Subcutaneous abdominal adipose tissue (tissue), 5 donors: Measurements from ENCODE around the gene LARGE1.

Experiments used
- H3K27ac ChIP-seq: one replicate; pipeline ENCODE4 v1.7.0; 2013; ENCODE audit warnings: low read depth, mild to moderate bottlenecking, inconsistent platforms, low read length, moderate library complexity
- H3K27me3 ChIP-seq, 5 donors: one replicate each; pipeline ENCODE4 v1.7.0; 2013; ENCODE audit warnings: low read length in 5 of 5, inconsistent platforms in 1 of 5; ENCODE audit not compliant: control insufficient read depth in 5 of 5, insufficient read depth in 4 of 5
- H3K36me3 ChIP-seq, 5 donors: one replicate each; pipeline ENCODE4 v1.7.0; 2013; ENCODE audit warnings: low read length in 5 of 5; ENCODE audit not compliant: control insufficient read depth in 5 of 5, insufficient read depth in 5 of 5
- H3K4me1 ChIP-seq, 5 donors: one replicate each; pipeline ENCODE4 v1.7.0; 2013; ENCODE audit warnings: low read length in 5 of 5, mild to moderate bottlenecking in 3 of 5, moderate library complexity in 1 of 5; ENCODE audit not compliant: control insufficient read depth in 5 of 5, insufficient read depth in 5 of 5
- H3K4me3 ChIP-seq, 5 donors: one replicate each; pipeline ENCODE4 v1.7.0; 2013; ENCODE audit warnings: low read length in 5 of 5, low read depth in 1 of 5
- H3K9ac ChIP-seq, 5 donors: one replicate each; pipeline ENCODE4 v1.7.0; 2013; ENCODE audit warnings: low read length in 5 of 5, mild to moderate bottlenecking in 4 of 5, moderate library complexity in 3 of 5
- H3K9me3 ChIP-seq, 5 donors: one replicate each; pipeline ENCODE4 v1.7.0; 2013; ENCODE audit warnings: low read length in 5 of 5; ENCODE audit not compliant: control insufficient read depth in 5 of 5
- donor health status: healthy.
- donor health status: healthy.
- donor health status: healthy.
- donor health status: healthy.
- donor health status: healthy.

LARGE1 gene

DNA sequence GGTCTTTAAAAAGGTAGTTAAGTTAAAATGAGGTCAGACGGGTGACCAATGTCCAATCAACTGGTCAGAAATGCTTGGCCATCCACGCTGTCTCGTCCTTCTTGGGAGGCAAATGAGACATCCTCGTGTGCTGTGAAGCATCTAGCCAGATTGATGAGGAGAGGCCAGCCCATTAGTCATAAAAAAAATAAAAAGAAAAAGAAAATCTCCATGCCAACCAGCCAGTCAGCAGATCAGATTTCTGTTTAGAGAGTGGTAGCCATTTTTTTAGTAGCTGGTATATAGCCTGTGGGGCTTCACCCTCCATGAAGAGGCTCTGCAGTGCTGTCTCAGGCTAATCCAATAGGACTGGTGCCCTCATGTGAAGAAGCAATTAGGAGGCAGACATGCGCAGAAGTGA, 519.0 kb downstream of the LARGE1 start:
- H3K4me3 ChIP-seq, result no peak overlapping the region
- no peaks in the 10 kb centered on the region for H3K27me3 ChIP-seq
- no peak overlapping the region for H3K27ac ChIP-seq

DNA sequence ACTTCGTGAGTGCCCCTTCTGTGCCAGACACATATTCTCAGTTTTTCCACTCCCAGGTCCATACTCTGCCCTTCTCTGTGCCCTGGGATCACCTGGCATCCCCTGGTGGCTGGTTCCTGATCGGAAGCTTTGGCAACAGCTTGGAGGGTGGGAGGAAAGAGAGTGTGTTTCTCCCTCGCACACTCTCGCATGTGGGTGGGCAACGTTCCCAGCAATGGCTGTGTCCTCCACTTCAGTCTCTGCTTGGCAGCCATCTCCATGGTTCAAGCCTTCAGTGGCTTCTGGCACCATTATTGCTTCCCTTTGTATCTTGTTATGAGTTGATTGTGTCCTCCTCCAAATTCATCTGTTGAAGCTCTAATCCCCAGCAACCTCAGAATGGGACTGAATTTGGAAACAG, 519.4 kb downstream of the LARGE1 start:
- no peak overlapping the region for H3K9ac ChIP-seq

More for the DNA sequence above, 519.0 kb downstream of the LARGE1 start:
- Histone ChIP-seq H3K36me3 (peaks cover 0 to 7% (median 0%) of the 10 kb centered on the region in 5 donors), H3K9ac (no peak overlapping the region), H3K9me3 (no peaks in the 10 kb centered on the region), H3K4me1 (no peaks in the 10 kb centered on the region)

DNA sequence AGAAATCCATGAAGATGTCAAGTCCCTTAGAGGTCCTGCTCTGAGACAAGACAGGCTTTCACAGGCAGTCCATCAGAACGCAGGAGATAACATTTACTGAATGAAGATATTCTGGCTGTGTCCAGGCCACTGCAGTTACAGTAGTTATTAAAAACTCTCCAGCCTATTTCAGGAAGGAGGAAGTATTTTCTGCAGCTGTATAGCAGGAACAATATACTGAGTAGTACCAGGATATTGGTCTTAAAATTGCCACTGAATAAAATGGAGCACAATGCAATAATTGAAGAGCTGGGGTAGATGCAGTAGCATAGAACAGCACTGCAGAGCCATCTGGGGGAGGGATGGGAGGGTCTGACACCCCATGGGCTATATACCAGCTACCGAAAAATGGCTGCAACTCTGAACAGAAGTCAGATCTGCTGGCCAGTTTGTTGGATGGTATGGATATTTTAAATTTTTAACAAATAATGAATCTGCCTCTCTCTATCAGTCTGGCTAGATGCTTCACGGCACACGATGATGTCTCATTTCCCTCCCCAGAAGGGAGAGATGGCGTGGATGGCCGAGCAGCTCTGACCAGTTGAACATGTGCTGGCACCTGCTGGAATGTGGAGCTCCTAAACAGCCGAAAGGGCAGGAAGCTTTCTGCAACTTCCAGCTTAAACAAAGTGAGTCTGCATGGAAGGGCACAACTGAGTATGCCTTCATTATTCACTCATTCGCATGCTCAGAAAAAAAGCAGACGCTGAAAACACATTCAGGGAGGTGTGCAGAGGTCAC, 520.0 kb downstream of the LARGE1 start:
- H3K9ac ChIP-seq, result no peak overlapping the region
- H3K36me3 ChIP-seq, result peaks cover 0 to 7% (median 0%) of the 10 kb centered on the region in 5 donors
- no peaks in the 10 kb centered on the region for H3K9me3 ChIP-seq
- no peak overlapping the region for H3K27ac ChIP-seq
- H3K4me1 ChIP-seq, result no peaks in the 10 kb centered on the region
- H3K27me3 ChIP-seq, result no peaks in the 10 kb centered on the region
- no peak overlapping the region for H3K4me3 ChIP-seq

More for the DNA sequence above, 519.4 kb downstream of the LARGE1 start:
- no peaks in the 10 kb centered on the region for H3K27me3 ChIP-seq
- H3K4me3 ChIP-seq, result no peak overlapping the region
- no peak overlapping the region for H3K27ac ChIP-seq
- peaks cover 0 to 7% (median 0%) of the 10 kb centered on the region in 5 donors for H3K36me3 ChIP-seq
- H3K9me3 ChIP-seq, result no peaks in the 10 kb centered on the region
- no peaks in the 10 kb centered on the region for H3K4me1 ChIP-seq

DNA sequence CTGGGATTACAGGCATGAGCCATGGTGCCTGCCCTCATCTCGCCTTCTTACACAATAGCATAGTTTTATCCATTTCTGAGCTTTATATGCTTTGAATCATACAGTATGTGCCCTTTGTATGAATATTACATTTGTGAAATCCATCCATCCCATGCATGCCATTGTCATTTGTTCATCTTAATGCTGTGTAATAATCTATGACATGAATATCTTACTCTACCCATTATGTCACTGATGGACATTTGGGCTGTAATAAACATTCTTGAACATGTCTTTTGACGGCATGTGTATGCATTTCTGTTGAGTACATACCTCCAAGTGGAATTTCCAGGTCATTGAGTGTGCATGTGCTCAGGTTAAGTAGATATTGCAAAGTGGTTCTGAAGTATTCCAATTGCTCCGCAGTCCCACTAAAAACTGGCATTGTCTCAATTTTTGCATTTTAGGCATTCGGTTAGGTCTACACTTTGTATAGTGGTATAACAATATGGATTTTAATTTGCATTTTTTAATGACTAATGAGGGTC, 522.8 kb downstream of the LARGE1 start:
- H3K27me3 ChIP-seq, result no peaks in the 10 kb centered on the region
- peaks cover 0 to 7% (median 0%) of the 10 kb centered on the region in 5 donors for H3K36me3 ChIP-seq
- H3K4me1 ChIP-seq, result no peaks in the 10 kb centered on the region
- H3K4me3 ChIP-seq, result no peak overlapping the region
- no peak overlapping the region for H3K9ac ChIP-seq
- H3K9me3 ChIP-seq, result no peaks in the 10 kb centered on the region
- H3K27ac ChIP-seq, result no peak overlapping the region

DNA sequence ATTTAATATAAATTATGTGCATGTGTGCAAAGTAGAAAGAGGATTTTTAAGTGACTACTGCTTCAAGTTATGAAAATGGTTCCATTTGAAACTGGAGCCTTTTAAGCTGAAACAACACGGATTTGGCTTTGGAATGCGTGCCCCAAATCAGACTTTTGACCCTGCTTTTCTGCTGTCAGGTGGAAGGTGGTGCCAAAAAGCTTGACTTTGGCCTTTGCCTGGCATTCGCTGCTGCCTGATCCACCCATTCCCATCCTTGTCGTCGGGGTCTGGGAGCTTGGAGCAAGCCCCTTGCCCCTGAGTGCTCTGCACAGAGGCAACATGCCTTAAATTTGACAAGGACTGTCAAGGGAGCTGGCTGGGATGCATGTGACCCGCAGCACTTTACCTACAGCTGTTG, 526.8 kb downstream of the LARGE1 start:
- peaks cover 0 to 2% (median 0%) of the 10 kb centered on the region in 5 donors for H3K4me1 ChIP-seq
- H3K9ac ChIP-seq, result no peak overlapping the region
- no peaks in the 10 kb centered on the region for H3K36me3 ChIP-seq

DNA sequence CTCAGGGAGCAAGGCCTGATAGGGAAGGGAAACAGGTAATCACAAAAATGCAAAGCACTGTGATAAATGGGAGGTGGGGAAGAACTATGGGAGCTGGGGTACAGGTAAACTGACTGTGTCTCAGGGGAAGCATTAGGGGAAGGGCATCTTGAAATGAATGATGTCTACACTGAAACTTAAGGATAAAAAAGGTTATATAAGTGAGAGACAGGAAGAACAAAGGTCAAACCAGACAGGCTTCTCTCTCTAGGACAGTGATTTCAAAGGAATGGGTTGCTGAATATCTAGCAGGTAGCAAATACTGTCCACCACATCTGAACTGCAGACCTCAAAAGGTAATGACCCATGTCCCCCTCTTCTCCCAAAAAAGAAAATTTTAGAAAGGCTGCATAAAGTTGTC, 529.0 kb downstream of the LARGE1 start:
- Histone ChIP-seq H3K36me3 (no peaks in the 10 kb centered on the region), H3K9me3 (no peaks in the 10 kb centered on the region), H3K4me3 (no peak overlapping the region), H3K27me3 (no peaks in the 10 kb centered on the region), H3K27ac (no peak overlapping the region), H3K4me1 (peaks cover 0 to 4% (median 0%) of the 10 kb centered on the region in 5 donors), H3K9ac (no peak overlapping the region)

More for the DNA sequence above, 526.8 kb downstream of the LARGE1 start:
- Histone ChIP-seq H3K27me3 (no peaks in the 10 kb centered on the region), H3K9me3 (no peaks in the 10 kb centered on the region), H3K27ac (no peak overlapping the region), H3K4me3 (no peak overlapping the region)

DNA sequence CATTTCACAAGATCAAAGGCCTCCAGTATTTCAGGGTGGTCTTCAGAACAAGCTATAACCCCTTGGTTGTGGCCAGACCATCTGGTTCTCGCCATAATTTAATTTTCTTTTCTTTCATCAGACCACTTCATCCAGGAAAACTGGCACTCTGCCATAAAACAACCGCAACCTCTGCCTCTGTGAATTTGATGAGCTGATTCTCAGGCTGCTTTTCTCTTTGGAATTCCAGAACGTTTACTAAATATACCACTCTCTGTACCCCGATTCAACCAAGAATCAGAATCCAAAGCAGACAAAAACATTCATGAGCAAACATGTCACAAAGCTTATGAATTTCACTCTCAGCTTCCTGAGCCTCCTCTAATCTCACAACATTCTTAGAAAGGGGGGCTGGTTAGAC, 530.3 kb downstream of the LARGE1 start:
- Histone ChIP-seq H3K27me3 (no peaks in the 10 kb centered on the region), H3K9ac (no peak overlapping the region), H3K27ac (no peak overlapping the region), H3K4me1 (peaks cover 0 to 4% (median 0%) of the 10 kb centered on the region in 5 donors), H3K4me3 (no peak overlapping the region), H3K36me3 (no peaks in the 10 kb centered on the region), H3K9me3 (no peaks in the 10 kb centered on the region)

DNA sequence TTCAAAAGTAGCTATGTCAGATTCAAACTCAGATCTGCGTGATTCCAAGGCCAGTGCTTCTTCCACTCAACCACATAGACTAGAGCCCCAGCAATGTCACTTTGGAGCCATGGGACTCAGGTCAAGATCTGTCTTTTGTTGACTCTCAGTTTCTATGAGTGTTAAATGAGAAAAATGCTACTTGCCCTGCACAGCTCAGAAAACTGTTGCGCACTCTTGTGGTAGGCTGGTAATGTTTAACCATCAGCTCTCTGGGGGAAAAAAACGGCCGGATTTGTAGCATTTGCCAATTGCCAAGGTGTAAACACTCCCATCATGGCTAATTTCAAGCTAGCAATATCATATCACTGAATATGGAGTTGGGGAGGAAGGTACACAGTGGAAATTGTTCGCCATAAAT, 534.0 kb downstream of the LARGE1 start:
- H3K36me3 ChIP-seq, result peaks cover 0 to 15% (median 13%) of the 10 kb centered on the region in 5 donors
- H3K27ac ChIP-seq, result no peak overlapping the region
- no peak overlapping the region for H3K9ac ChIP-seq
- no peak overlapping the region for H3K4me3 ChIP-seq
- no peaks in the 10 kb centered on the region for H3K9me3 ChIP-seq
- H3K4me1 ChIP-seq, result peaks cover 0 to 4% (median 0%) of the 10 kb centered on the region in 5 donors
- H3K27me3 ChIP-seq, result no peaks in the 10 kb centered on the region

DNA sequence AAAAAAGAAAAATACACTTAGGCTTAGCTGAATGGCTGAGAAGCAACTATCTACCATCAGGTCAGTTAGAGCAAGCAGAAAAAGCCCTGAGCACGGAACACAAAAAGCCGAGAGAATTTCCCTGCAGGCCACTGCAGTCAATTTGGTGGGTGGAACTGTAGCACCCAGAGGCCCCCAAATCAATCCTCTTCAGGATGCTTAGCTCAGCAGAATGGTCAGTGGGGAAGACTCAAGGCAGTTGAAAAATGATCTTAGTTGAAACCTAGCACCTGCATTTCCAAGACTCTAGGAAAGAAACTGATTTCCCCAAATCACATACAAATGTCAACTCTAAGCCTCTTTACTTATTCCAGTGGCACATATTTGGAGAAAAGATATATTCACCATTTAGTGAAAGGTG, 534.7 kb downstream of the LARGE1 start:
- Histone ChIP-seq H3K27me3 (no peaks in the 10 kb centered on the region), H3K9ac (no peak overlapping the region), H3K4me1 (peaks cover 0 to 4% (median 0%) of the 10 kb centered on the region in 5 donors), H3K36me3 (peaks cover 3 to 19% (median 15%) of the 10 kb centered on the region in 5 donors), H3K9me3 (no peaks in the 10 kb centered on the region), H3K27ac (no peak overlapping the region), H3K4me3 (no peak overlapping the region)

DNA sequence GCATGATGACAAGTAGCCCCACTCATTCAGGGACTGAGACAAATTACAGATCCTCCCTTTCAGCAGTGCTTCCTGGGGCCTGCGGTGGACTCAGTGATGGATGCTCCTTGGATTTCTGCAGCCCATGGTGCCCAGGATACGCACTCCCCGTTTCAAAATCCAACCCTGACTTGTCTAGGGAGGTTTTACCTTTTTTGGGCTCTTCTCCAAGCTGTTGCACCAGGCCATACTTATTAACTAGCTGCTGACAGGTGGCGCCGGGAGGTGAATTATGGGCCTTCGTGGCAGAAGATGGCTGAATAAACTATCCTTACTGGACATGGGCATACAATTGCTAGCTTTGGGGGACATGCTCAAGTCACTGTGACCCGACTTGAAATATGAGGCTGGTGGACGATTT, 537.8 kb downstream of the LARGE1 start:
- peaks cover 0 to 12% (median 6%) of the 10 kb centered on the region in 5 donors for H3K9me3 ChIP-seq
- H3K27me3 ChIP-seq, result no peaks in the 10 kb centered on the region
- H3K36me3 ChIP-seq, result peaks cover 8 to 19% (median 15%) of the 10 kb centered on the region in 5 donors
- H3K27ac ChIP-seq, result no peak overlapping the region
- H3K9ac ChIP-seq, result no peak overlapping the region
- no peak overlapping the region for H3K4me3 ChIP-seq
- H3K4me1 ChIP-seq, result peaks cover 0 to under 1% (median 0%) of the 10 kb centered on the region in 5 donors
